K562 treated with DMSO at 1 percent for 12 hours (cell line): ENCODE data around the gene RAD51AP2. TPM values are rescaled to one million over a fixed set of nuclear protein-coding genes. Genes with fewer than 3 reads are reported as not detected.

Experiments
- total RNA-seq: library from RNA; unstranded; fragments of 300-600 nt; gene quantifications from 2 replicates; pipeline ENCODE4 v1.2.3, GENCODE V29; 2022; ENCODE audit not compliant: insufficient read depth

RAD51AP2 gene
- not detected in 2 replicates for total RNA-seq

GRCh38 chr2:17518212-17519154, at the start of gene RAD51AP2:
Gene RAD51AP2 (minus strand): TSS chr2:17518440. CDS start chr2:17518415, 25 bp downstream.

GRCh38 chr2:17540093-17540812, 22.0 kb upstream of the RAD51AP2 start, which contains the start of gene VSNL1:
Gene VSNL1 (plus strand): TSS chr2:17540696. CDS start chr2:17592075, 51,379 bp downstream.

Other genes starting within 250 kb of the RAD51AP2 start
- gene VSNL1, start 22.3 kb upstream of the RAD51AP2 start, total RNA-seq, result not detected in 2 replicates
- 11.4 and 32.4 TPM in 2 replicates for gene SMC6, start 235.4 kb upstream of the RAD51AP2 start, total RNA-seq
- gene GEN1, start 235.7 kb upstream of the RAD51AP2 start, total RNA-seq, result 6.4 and 10.8 TPM in 2 replicates